Skeletal muscle cell (primary cell): Measurements from ENCODE around the gene TAS2R5.
A peak's percentile ranks its signal among the peaks of the same experiment; 100 is the strongest.
"Not testable (repeated sequence)": the region's sequence is repeated elsewhere in the genome, so short reads cannot be mapped to it uniquely, and the experiment has no call there.

Experiments
- DNase-seq: peaks from one replicate; pipeline ENCODE4 v3.0.0-alpha.2; 2010; ENCODE audit warnings: low read depth
- H3K4me3 ChIP-seq: 2 replicates; pipeline ENCODE4 v1.5.1; 2011; ENCODE audit warnings: low read depth, mild to moderate bottlenecking, control low read depth, low read length, moderate library complexity

TAS2R5 gene, protein sequence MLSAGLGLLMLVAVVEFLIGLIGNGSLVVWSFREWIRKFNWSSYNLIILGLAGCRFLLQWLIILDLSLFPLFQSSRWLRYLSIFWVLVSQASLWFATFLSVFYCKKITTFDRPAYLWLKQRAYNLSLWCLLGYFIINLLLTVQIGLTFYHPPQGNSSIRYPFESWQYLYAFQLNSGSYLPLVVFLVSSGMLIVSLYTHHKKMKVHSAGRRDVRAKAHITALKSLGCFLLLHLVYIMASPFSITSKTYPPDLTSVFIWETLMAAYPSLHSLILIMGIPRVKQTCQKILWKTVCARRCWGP

GRCh38 chr7:141789917-141790316 is at the start of gene TAS2R5:
Gene TAS2R5 (plus strand): TSS chr7:141790217. CDS start chr7:141790362, 145 bp downstream.
- DNase-seq: no peak

DNA sequence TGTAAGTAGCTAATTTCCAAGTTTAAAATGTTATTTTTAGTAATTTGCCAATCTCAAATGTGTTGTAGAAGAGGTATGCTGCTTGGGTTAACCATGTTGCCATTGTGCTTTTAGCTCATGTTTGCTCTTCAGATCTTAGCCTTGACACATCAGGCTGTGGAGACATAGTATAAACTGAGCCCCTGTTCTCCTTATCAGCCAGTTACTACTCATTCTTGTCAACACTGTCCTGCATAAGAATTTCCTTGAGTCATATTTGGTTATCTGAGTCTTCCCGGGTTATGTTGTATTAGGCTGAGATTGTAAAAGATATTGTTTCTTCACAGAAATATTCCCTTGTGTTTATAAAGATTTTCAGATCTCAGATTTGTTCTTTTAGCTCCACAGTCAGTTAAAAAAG is 47.8 kb upstream of the TAS2R5 start:
- H3K4me3 ChIP-seq: no peak overlapping the region
- no peak for DNase-seq

More at GRCh38 chr7:141789917-141790316, at the start of gene TAS2R5:
- H3K4me3 ChIP-seq: no peak within 1 kb of the TSS

GRCh38 chr7:141744131-141744530 is 45.9 kb upstream of the TAS2R5 start:
- H3K4me3 ChIP-seq: no peak overlapping the region
- no peak for DNase-seq

- no peak overlapping the region for H3K4me3 ChIP-seq
- no peak for DNase-seq
Observed at GRCh38 chr7:141748396-141748795, 41.6 kb upstream of the TAS2R5 start.

- not testable (repeated sequence) for H3K4me3 ChIP-seq
Observed at GRCh38 chr7:141751904-141752303, 38.1 kb upstream of the TAS2R5 start.

GRCh38 chr7:141752634-141753033 is 37.4 kb upstream of the TAS2R5 start:
- H3K4me3 ChIP-seq: no peak overlapping the region
- no peak for DNase-seq

More at GRCh38 chr7:141751904-141752303, 38.1 kb upstream of the TAS2R5 start:
- DNase-seq: not testable (repeated sequence)

DNA sequence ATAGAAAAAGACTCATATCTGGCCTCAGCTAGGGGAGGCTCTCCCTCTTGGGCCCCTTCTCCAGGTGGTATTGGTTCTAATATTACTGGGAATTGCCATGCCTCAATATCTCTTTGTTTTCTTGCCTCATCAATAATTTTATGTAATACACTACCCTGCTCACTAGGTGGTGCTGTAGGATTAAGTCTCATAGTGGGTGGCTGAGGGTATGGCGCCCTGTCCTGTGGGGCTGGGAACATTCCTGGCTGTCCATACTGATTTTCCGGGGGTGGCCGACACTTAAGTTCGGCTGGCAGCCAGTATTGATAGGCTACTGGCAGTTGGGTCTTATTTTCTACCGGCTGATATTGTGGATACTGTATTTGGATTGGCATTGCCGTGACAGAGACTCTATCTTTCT is 35.1 kb upstream of the TAS2R5 start:
- H3K4me3 ChIP-seq: no peak overlapping the region
- DNase-seq: no peak

- H3K4me3 ChIP-seq: no peak within 1 kb of the TSS
- DNase-seq: no peak
Observed at GRCh38 chr7:141763797-141764196, 26.2 kb upstream of the TAS2R5 start, which contains the start of gene TAS2R3. Gene TAS2R3 (plus strand): TSS chr7:141764097. CDS start chr7:141764159, 62 bp downstream.

- not testable (repeated sequence) for DNase-seq, H3K4me3 ChIP-seq
Observed at GRCh38 chr7:141770083-141770583, 19.9 kb upstream of the TAS2R5 start.

DNA sequence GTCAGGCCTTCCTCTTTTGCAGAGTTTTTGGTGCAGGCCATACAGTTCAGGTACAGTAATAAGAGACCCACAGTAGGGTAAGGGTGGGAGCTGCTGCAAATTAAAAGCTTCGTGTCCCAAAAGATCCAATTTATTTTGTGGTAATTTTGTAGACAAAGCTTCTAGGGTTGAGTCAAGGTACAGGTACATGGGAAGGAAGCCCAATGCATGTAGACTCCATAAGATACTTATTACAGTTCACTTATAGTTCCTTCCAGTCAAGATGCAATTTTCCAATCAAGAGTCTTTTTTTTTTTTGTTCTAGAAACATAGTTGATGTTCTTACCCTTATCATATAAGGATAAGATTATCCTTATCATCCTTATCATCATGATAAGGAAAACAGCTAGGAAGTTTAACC is 13.6 kb upstream of the TAS2R5 start, which contains the start of gene TAS2R4:
TAS2R4 (plus strand) TSS at position 301 of the 400 bp plus-strand sequence. CDS start 1,815 bp downstream, outside the sequence.
- H3K4me3 ChIP-seq: no peak within 1 kb of the TSS
- DNase-seq: no peak

DNA sequence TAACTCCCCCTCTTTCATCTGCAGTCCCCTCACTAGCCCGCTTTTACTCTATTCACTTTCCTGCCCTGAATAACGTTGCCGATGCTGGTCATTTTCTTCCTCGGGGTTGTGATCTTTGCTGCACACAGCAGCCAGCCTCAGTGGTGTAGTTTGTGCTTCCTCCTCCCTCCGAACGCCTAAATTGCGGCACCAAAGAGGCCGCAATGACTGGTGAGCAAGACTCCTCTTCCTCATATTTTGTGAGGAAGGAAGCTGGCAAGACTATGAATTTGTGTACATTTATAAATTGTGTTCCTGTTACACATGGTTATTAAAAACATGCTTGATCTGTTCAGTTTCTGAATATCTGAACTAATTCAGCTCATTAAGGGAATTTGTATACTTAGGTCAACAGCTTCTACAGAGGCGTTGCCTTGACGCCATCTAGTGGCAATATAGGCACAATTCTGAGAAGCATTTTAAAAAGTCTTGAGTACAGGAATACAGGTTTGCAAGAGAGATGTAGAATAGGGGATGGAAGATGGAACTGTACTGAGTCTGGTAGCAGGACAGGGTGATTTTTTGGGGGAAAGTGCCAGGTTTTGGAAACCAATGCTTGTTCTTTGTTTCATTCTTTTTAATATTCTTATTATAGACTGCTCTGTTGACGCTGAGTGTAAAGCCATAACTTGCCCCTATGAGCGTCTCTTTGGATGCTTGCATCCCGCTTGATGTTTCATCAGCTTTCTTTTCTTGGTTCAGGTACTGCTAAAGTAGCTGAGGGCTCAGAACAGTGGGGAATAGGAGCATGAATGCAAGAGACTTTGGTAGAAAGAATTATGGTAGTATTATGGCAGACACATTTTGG is 4.1 kb upstream of the TAS2R5 start:
- peak; percentile 1 for DNase-seq
- H3K4me3 ChIP-seq: no peak overlapping the region

GRCh38 chr7:141788296-141788695 is 1.7 kb upstream of the TAS2R5 start:
- DNase-seq: no peak
- H3K4me3 ChIP-seq: no peak overlapping the region

GRCh38 chr7:141792526-141792925 is 2.5 kb downstream of the TAS2R5 start:
- no peak for DNase-seq
- no peak overlapping the region for H3K4me3 ChIP-seq

DNA sequence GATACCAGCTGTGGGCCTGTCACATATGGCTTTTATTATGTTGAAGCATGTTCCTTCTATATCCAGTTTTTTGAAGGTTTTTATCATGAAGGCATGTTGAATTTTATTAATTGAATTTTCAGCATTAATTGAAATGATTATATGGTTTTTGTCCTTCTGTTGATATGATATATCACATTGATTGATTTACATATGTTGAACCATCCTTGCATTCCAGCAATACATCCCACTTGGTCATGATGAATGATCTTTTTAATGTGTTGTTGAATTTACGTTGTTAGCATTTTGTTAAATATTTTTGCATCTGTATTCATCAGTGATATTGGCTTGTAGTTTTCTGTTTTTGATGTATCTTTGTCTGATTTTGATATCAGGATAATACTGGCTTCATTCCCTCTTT is 30.1 kb downstream of the TAS2R5 start:
- H3K4me3 ChIP-seq: no peak overlapping the region
- DNase-seq: no peak

DNA sequence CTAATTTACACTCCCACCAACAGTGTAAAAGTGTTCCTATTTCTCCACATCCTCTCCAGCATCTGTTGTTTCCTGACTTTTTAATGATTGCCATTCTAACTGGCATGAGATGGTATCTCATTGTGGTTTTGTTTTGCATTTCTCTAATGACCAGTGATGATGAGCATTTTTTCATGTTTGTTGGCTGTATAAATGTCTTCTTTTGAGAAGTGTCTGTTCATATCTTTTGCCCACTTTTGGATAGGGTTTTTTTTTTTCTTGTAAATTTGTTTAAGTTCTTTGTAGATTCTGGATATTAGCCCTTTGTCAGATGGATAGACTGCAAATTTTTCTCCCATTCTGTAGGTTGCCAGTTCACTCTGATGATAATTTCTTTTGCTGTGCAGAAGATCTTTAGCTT is 32.4 kb downstream of the TAS2R5 start:
- H3K4me3 ChIP-seq, DNase-seq: not testable (repeated sequence)

DNA sequence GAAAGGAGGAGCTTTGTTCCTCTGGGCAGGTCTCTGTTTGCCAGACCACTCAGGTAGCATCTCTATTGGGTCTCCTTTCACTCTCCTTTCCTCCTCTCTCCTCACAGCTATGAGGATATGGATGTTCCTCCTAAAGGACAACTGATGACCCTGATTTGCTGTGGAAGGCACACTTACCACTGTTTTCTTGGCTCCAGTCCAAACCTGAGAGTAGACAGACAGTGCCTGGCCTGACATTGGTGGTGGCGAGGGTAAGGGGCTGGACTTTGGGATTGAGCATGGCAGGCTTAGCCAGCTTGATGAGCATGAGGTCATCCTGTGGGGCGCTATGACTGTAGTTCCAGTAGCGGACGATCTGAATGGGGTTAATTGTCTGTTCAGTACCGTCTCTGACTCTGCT is 47.7 kb downstream of the TAS2R5 start:
- no peak overlapping the region for H3K4me3 ChIP-seq
- no peak for DNase-seq

DNA sequence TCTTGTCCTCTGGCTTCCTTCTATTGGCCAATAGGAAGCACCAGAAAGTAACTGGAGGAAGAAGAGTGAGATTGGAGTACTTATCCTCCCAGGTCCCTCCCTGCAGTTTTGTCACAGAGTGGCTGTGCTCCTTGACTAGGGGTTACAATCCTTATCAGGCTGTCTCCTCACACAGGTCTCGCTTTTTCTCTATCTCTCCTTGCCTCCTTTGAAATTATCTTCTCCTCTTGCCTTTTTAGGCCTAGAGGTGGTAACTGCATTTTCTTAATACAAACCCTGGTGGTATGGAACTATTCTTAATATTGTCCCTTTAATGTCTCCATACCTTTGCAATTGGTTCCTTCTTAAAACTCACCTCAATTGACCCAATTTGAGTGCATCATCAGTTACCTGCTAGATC is 48.6 kb downstream of the TAS2R5 start:
- no peak for DNase-seq
- H3K4me3 ChIP-seq: no peak overlapping the region

DNA sequence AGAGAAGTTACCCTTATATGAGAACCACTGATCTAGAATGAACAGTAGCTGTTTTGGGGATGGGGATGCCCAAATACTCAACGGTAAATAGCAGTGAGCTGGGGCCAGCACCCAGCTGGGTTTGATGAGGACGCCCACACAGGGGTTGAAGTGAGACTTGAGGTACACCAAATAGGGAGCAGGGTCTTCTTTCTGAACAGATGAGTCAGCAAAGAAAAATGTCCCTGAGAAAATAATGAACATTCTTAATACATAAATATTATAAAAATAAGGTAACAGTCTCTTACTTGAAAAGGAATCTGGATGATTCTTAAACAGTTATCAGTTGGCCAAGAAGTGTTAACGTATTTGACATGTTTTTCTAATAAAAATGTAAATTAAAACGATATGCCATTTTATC is 49.2 kb downstream of the TAS2R5 start:
- no peak for DNase-seq
- H3K4me3 ChIP-seq: no peak overlapping the region

DNA sequence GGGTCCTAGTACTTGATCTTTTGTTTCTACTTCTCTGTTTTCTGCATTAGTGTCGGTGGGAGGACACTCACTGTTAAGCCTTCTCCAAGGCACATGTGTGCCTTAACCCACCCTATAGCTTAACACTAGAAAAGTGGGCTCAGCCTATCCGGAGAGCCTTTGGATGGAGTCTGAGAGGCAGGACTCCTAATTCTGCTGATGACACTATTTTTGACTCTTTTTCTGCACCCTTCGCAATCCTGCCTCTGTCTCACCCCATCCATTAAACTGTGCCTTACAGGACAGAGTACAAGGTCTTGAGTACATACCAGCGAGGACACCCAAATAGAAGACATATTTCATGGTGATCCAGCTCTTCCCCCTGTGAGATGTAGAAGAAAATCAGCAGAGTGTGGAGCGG is 50.7 kb downstream of the TAS2R5 start:
- H3K4me3 ChIP-seq: no peak overlapping the region
- no peak for DNase-seq
